ENCODE measurements around the gene RTL1. TPM values are rescaled to one million over a fixed set of nuclear protein-coding genes. Genes with fewer than 3 reads are reported as not detected.

Gene RTL1
- not detected for total RNA-seq
- long read RNA-seq, donor 1, partial matches to known transcripts = 0 of 1 reads
- long read RNA-seq, donor 1, other reads (novel, unspliced or antisense) = 1 of 1 reads
- long read RNA-seq, donor 2 = 0 reads

DNA sequence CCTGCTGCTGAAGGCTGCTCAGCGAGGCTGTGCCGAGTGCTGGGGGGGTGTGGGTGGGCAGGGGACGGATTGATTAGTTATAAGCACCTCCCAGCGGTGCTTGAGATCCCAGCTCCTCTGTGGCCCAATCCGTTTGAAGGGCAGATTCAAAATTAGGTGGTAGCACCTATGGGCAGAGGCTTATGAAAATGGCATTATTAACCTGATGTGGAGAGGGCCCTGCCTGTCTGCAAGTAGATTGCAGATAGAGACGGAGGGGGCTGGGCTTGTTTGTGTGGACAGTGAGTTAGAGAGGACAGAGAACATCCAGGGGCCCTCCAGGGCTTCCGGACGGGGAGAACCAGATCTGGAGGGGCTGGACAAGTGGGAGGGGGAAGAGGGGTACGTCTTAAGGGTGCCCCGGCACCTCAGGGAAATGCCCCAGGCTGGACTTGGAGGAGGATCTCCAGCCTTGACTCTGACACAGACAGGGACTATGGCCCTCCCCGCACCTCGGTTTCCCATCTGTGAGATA is at the start of gene RTL1:
Gene RTL1, minus strand, starts transcription at position 51 of the 514 bp plus-strand sequence. CDS start 18,934 bp downstream, outside the sequence.
- intact Hi-C loops (cut with DNase I, micrococcal nuclease) = no loop called here
- Histone ChIP-seq H3K4me3 (no peak within 1 kb of the TSS), H3K9me3 (no peaks in the 10 kb centered on the region), H3K4me1 (ENCODE audit: low read depth) (peaks cover 12% of the 10 kb centered on the region), H3K36me3 (ENCODE audit: low read depth) (no peaks in the 10 kb centered on the region)
- no peak for ATAC-seq
- TF ChIP-seq, protein P1, sequence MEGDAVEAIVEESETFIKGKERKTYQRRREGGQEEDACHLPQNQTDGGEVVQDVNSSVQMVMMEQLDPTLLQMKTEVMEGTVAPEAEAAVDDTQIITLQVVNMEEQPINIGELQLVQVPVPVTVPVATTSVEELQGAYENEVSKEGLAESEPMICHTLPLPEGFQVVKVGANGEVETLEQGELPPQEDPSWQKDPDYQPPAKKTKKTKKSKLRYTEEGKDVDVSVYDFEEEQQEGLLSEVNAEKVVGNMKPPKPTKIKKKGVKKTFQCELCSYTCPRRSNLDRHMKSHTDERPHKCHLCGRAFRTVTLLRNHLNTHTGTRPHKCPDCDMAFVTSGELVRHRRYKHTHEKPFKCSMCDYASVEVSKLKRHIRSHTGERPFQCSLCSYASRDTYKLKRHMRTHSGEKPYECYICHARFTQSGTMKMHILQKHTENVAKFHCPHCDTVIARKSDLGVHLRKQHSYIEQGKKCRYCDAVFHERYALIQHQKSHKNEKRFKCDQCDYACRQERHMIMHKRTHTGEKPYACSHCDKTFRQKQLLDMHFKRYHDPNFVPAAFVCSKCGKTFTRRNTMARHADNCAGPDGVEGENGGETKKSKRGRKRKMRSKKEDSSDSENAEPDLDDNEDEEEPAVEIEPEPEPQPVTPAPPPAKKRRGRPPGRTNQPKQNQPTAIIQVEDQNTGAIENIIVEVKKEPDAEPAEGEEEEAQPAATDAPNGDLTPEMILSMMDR (IDR thresholded peaks at IDR 0.05) = no peak
- no peak for DNase-seq

DNA sequence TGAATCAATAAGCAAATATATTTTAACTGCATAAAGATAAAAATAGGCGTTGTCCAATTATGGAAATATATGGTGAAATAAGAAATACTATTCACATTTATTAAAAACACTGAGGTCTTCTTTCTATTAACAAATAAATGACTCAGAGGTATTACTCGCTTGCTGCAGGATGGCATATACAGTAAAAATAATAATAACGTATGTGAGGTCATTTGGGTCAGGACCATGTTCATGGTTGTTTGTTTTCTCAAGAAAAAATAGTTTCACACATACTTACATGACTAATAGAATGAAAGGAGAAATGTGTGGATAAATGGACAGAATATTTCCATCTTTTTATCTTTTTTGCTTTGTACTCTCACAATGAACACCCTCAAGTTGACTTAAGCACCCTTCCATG is 46.5 kb upstream of the RTL1 start:
- DNase-seq (no peak), ATAC-seq (no peak)
- TF ChIP-seq, protein P1 (IDR thresholded peaks at IDR 0.05) = no peak
- no peaks in the 10 kb centered on the region for H3K4me1 ChIP-seq (ENCODE audit: low read depth)
- H3K36me3 ChIP-seq (ENCODE audit: low read depth) = no peaks in the 10 kb centered on the region
- no peak overlapping the region for H3K4me3 ChIP-seq
- intact Hi-C loops (cut with DNase I, micrococcal nuclease) = no loop called here
- no peaks in the 10 kb centered on the region for H3K9me3 ChIP-seq

DNA sequence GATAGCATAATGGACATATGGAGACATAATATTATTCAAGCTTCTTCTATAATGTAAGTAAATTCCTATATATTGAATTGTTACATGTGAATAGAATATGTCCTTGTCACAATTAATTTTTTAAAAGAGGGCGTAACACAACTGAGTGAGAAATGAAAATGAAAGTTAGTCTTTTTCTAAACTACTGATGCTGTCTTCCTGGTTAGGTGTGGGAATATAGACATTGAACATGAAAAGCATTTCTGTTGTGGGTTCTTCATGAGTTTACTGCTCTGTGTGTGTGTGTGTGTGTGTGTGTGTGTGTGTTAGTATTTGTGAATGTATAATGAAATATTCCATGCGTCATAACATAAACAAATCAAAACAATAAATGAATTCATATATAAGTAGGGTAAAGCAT is 40.5 kb upstream of the RTL1 start:
- Histone ChIP-seq H3K9me3 (no peaks in the 10 kb centered on the region), H3K4me1 (ENCODE audit: low read depth) (no peaks in the 10 kb centered on the region), H3K4me3 (no peak overlapping the region), H3K36me3 (ENCODE audit: low read depth) (no peaks in the 10 kb centered on the region)
- intact Hi-C loops (cut with DNase I, micrococcal nuclease) = no loop called here
- no peak for ATAC-seq
- no peak for DNase-seq
- TF ChIP-seq, protein P1 (IDR thresholded peaks at IDR 0.05) = no peak

DNA sequence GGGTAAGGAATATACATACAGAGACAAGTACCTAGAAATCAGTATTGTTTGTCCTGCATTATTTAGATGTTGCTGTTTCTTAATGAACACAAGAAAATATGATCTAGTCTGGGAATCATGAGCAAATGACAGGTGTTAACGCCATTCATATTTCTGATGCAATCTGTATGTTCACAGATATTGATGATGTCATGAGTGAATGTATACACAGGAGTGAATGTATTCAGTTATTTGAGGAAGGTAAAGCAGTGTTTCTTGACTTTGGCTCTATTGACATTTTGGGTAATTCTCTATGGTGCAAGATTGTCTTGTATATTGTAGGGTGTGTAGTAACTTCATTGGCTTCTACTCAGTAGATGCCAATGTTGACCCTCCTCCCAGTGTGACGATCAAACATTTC is 26.7 kb upstream of the RTL1 start:
- ATAC-seq (no peak), DNase-seq (no peak)
- TF ChIP-seq, protein P1 (IDR thresholded peaks at IDR 0.05) = no peak
- intact Hi-C loops (cut with DNase I, micrococcal nuclease) = no loop called here
- no peaks in the 10 kb centered on the region for H3K9me3 ChIP-seq
- no peak overlapping the region for H3K4me3 ChIP-seq
- H3K4me1 ChIP-seq (ENCODE audit: low read depth) = no peaks in the 10 kb centered on the region
- H3K36me3 ChIP-seq (ENCODE audit: low read depth) = no peaks in the 10 kb centered on the region

DNA sequence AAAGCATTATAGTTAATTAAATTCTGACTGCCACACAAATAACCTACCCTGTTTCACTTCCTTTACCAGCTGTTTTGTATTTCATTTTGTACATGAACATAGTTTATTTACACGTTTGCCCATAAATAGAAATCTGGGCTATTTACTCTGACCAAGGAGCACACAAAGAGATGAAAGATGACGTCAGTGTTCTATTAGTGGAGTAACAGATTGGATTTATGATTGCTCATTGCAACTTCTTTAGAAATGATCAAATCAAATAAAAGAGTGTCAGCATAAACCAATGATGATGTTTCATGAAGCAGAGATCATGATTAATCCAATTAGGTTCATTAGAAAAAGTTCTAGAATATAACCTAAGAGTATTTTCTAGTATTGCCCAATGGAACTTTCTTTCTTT is 12.0 kb upstream of the RTL1 start:
- H3K4me1 ChIP-seq (ENCODE audit: low read depth) = no peaks in the 10 kb centered on the region
- no peaks in the 10 kb centered on the region for H3K9me3 ChIP-seq
- TF ChIP-seq, protein P1 (IDR thresholded peaks at IDR 0.05) = no peak
- H3K4me3 ChIP-seq = no peak overlapping the region
- DNase-seq = no peak
- intact Hi-C loops (cut with DNase I, micrococcal nuclease) = no loop called here
- no peak for ATAC-seq
- H3K36me3 ChIP-seq (ENCODE audit: low read depth) = no peaks in the 10 kb centered on the region

DNA sequence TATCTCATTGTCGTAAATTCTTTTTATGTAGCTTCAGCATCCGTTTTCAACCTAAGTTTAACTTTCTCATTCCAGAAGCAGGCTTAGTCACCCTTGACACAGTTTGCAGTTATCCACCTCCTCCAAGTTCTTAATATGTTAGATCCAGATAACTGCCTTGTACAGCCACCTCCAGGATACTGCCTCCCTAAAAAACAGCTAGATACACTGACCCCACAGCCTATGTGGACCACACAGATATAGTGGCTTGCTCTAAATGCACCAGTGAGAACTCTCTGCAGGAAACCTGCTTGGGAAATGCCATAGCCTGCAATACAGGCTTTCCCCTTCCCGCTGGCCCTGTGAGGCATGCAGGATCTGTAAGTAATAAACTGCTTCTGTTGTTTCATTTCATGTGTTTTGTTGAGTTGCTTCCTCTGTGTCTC is 11.1 kb upstream of the RTL1 start:
- ATAC-seq = no peak
- no peaks in the 10 kb centered on the region for H3K36me3 ChIP-seq (ENCODE audit: low read depth)
- DNase-seq = no peak
- no peak overlapping the region for H3K4me3 ChIP-seq
- TF ChIP-seq, protein P1 (IDR thresholded peaks at IDR 0.05) = no peak
- H3K9me3 ChIP-seq = no peaks in the 10 kb centered on the region
- intact Hi-C loops (cut with DNase I, micrococcal nuclease) = no loop called here
- H3K4me1 ChIP-seq (ENCODE audit: low read depth) = no peaks in the 10 kb centered on the region

Data from mucosa of descending colon (tissue), 3 donors.